Sigmoid colon (tissue), 7 donors: ENCODE data around the gene NTNG2. TPM values are rescaled to one million over a fixed set of nuclear protein-coding genes. Genes with fewer than 3 reads are reported as not detected.

Experiments used
- DNase-seq: peaks from one replicate; pipeline ENCODE4 v3.0.0-alpha.2; 2019
- H3K27ac ChIP-seq, 4 donors: fragments of 200-600 bp; sonication (generic); one replicate each; pipeline ENCODE4 v1.5.1; 2016 to 2019; ENCODE audit warnings: mild to moderate bottlenecking in 1 of 4
- H3K27me3 ChIP-seq, 3 donors: fragments of 200-600 bp; sonication (generic); one replicate each; pipeline ENCODE4 v1.5.1; 2019; ENCODE audit warnings: mild to moderate bottlenecking in 1 of 3
- H3K36me3 ChIP-seq, 4 donors: fragments of 200-600 bp; sonication (generic); one replicate each; pipeline ENCODE4 v1.5.1; 2016 to 2019
- H3K4me1 ChIP-seq, 4 donors: fragments of 200-600 bp; sonication (generic); one replicate each; pipeline ENCODE4 v1.5.1; 2017 to 2019
- H3K4me3 ChIP-seq, 4 donors: fragments of 200-600 bp; sonication (generic); one replicate each; pipeline ENCODE4 v1.5.1; 2017 to 2019; ENCODE audit warnings: mild to moderate bottlenecking in 2 of 4, moderate library complexity in 1 of 4
- H3K9me3 ChIP-seq, 4 donors: fragments of 200-600 bp in 3 of 4; sonication (generic) in 3 of 4; one replicate each; pipeline versions ENCODE4 v1.5.1 to v1.6.1; 2013 to 2019
- EP300 ChIP-seq, 4 donors: sonication (generic); formaldehyde crosslinking; IDR thresholded peaks; one replicate each; pipeline ENCODE4 v1.6.1; 2017; ENCODE audit warnings: antibody characterized with exemption in 4 of 4
- POLR2A ChIP-seq, 2 donors: fragments of 450-650 bp; IDR thresholded peaks; one replicate each; pipeline ENCODE4 v1.6.1; 2016; ENCODE audit warnings: antibody characterized with exemption in 2 of 2, mild to moderate bottlenecking in 2 of 2, moderate library complexity in 2 of 2
- POLR2AphosphoS5 ChIP-seq, 4 donors: sonication (generic); formaldehyde crosslinking; IDR thresholded peaks; one replicate each; pipeline ENCODE4 v1.6.1; 2017; ENCODE audit warnings: antibody characterized with exemption in 4 of 4
- WGBS, 2 donors: extraction: QIAGEN DNeasy Blood & Tissue Kit; methylation state at CpG; one replicate each; pipeline ENCODE4 v1.1.7; 2013; 5-methylcytosine and 5-hydroxymethylcytosine counted together
- intact Hi-C: fragments of 100-400 bp; cut with DNase I; formaldehyde crosslinking; loops from one replicate; pipeline ENCODE4 v1.15.1; 2023
- polyA plus RNA-seq, 3 donors: library from polyadenylated mRNA; stranded (reverse); fragments of 200-250 nt; gene quantifications; one replicate each; pipeline ENCODE4 v1.2.3, GENCODE V29; 2013
- total RNA-seq, 4 donors: library from RNA; depleted of rRNA; stranded (reverse); fragments of >200 nt; gene quantifications; one replicate each; pipeline ENCODE4 v1.1.0, GENCODE V29; 2016
- TF ChIP-seq, protein P1 (sequence below), 4 experiments: fragments of 450-650 bp in 3 of 4; fragments of 200-600 bp in 1 of 4; IDR thresholded peaks; one replicate each; pipeline ENCODE4 v1.5.1; 2016 to 2019; ENCODE audit warnings: antibody characterized with exemption in 4 of 4, mild to moderate bottlenecking in 3 of 4, moderate library complexity in 2 of 4
- donor health status: healthy with polysubstance abuse.
- donor health status: Bipolar disorder and iron deficiency.
- donor health status: healthy.

The NTNG2 gene
- total and polyA plus RNA-seq, 7 donors, result 0.28 to 12.0 (median 0.55) TPM; not detected in 1

DNA sequence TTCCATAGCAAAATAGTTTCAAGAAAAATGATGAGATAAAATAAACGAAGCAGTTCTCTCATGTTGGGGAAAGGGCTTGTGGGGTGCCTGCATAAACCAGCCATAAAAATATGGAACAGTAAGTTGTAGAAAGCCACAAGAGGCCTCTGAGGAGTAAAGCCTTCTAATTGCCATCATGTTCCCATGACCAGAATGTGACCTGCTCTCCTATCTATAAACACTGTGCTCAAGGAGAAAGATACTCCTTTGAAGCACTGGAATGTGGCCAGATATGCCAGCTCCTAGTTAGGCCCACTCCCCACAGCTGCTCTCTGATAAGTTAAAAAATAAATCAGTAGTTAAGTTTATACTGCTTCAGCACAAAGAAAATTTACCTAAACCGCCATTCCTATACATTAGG is 127.1 kb downstream of the NTNG2 start:
- no peaks in the 10 kb centered on the region for H3K9me3 ChIP-seq
- intact Hi-C loops, result no loop called here

DNA sequence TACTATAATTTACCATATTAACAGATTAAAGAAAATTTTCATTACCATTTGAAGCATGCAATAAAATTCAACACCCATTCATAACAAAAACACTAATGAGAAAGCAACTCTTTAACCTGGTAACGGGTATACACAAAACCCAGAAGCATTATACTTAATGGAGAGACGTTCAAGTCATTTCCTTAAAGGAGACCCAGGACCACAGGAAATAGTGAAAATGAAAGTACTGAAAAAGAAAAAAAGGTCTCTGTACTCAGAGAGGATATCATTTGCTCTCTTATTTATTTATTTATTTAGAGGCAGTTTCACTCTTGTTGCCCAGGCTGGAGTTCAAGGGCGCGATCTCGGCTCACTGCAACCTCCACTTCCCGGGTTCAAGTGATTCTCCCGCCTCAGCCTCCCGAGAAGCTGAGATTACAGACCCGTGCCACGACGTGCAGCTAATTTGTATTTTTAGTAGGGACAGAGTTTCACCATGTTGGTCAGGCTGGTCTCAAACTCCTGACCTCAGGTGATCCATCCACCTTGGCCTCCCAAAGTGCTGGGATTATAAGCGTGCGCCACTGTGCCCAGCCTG is 131.4 kb downstream of the NTNG2 start:
- Histone ChIP-seq H3K27me3 (no peaks in the 10 kb centered on the region), H3K36me3 (peaks cover 9 to 76% (median 45%) of the 10 kb centered on the region in 4 donors), H3K4me1 (peaks cover 0 to 5% (median 0%) of the 10 kb centered on the region in 4 donors), H3K27ac (no peak overlapping the region), H3K9me3 (no peaks in the 10 kb centered on the region), H3K4me3 (no peak overlapping the region)
- TF ChIP-seq EP300 (IDR thresholded peaks at IDR 0.05), result no peak
- no peak for TF ChIP-seq POLR2A (IDR thresholded peaks at IDR 0.05)
- TF ChIP-seq, protein P1, sequence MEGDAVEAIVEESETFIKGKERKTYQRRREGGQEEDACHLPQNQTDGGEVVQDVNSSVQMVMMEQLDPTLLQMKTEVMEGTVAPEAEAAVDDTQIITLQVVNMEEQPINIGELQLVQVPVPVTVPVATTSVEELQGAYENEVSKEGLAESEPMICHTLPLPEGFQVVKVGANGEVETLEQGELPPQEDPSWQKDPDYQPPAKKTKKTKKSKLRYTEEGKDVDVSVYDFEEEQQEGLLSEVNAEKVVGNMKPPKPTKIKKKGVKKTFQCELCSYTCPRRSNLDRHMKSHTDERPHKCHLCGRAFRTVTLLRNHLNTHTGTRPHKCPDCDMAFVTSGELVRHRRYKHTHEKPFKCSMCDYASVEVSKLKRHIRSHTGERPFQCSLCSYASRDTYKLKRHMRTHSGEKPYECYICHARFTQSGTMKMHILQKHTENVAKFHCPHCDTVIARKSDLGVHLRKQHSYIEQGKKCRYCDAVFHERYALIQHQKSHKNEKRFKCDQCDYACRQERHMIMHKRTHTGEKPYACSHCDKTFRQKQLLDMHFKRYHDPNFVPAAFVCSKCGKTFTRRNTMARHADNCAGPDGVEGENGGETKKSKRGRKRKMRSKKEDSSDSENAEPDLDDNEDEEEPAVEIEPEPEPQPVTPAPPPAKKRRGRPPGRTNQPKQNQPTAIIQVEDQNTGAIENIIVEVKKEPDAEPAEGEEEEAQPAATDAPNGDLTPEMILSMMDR (IDR thresholded peaks at IDR 0.05), result no peak
- no peak for TF ChIP-seq POLR2AphosphoS5 (IDR thresholded peaks at IDR 0.05)
- intact Hi-C loops, result no loop called here
- no peak for DNase-seq
- 85 to 90% methylated on average over 13 of the region's 13 CpGs for WGBS, 2 donors

More for the DNA sequence above, 127.1 kb downstream of the NTNG2 start:
- DNase-seq, result no peak
- 88% methylated on average over 2 of the region's 2 CpGs for WGBS, 2 donors
- H3K27ac ChIP-seq, result no peak overlapping the region
- no peaks in the 10 kb centered on the region for H3K27me3 ChIP-seq
- no peak overlapping the region for H3K4me3 ChIP-seq
- peaks cover 0 to 5% (median 0%) of the 10 kb centered on the region in 4 donors for H3K4me1 ChIP-seq
- no peak for TF ChIP-seq POLR2AphosphoS5 (IDR thresholded peaks at IDR 0.05)
- TF ChIP-seq POLR2A (IDR thresholded peaks at IDR 0.05), result no peak
- TF ChIP-seq EP300 (IDR thresholded peaks at IDR 0.05), result no peak
- TF ChIP-seq, protein P1 (IDR thresholded peaks at IDR 0.05), result no peak
- peaks cover 0 to 76% (median 33%) of the 10 kb centered on the region in 4 donors for H3K36me3 ChIP-seq

Other genes starting within 250 kb of the NTNG2 start
- 10 to 100 TPM; 11.9 to 19.7 (median 15.5) TPM for gene MED27, start 82.2 kb upstream of the NTNG2 start, total RNA-seq
- 10 to 100 TPM; 13.8 to 18.0 (median 16.2) TPM for gene MED27, start 82.2 kb upstream of the NTNG2 start, polyA plus RNA-seq
- gene SETX, start 192.9 kb downstream of the NTNG2 start, total RNA-seq, result 10 to 100 TPM; 45.5 to 58.2 (median 54.6) TPM
- gene SETX, start 192.9 kb downstream of the NTNG2 start, polyA plus RNA-seq, result 10 to 100 TPM in 2 of 3 donors, 1 to 10 TPM in 1; 8.8 to 30.6 (median 10.2) TPM
- gene TTF1, start 244.8 kb downstream of the NTNG2 start, total RNA-seq, result 10 to 100 TPM in 3 of 4 donors, 1 to 10 TPM in 1; 8.9 to 20.9 (median 14.2) TPM
- gene TTF1, start 244.8 kb downstream of the NTNG2 start, polyA plus RNA-seq, result 10 to 100 TPM in 2 of 3 donors, 1 to 10 TPM in 1; 6.6 to 18.3 (median 14.6) TPM
- gene CFAP77, start 248.2 kb downstream of the NTNG2 start, total RNA-seq, result not detected
- gene CFAP77, start 248.2 kb downstream of the NTNG2 start, polyA plus RNA-seq, result not detected